Hepatocyte (in vitro differentiated cells): ENCODE measurements around the gene LIPM. TPM values are rescaled to one million over a fixed set of nuclear protein-coding genes. Genes with fewer than 3 reads are reported as not detected.

Source experiments
- DNase-seq: peaks from one replicate; pipeline ENCODE4 v3.0.0-alpha.2; 2016; ENCODE audit warnings: low spot score
- H2AFZ ChIP-seq: fragments of 200-600 bp; sonication (generic); 2 replicates; pipeline ENCODE4 v1.6.0; 2016; ENCODE audit warnings: antibody characterized with exemption, mild to moderate bottlenecking
- H3K27ac ChIP-seq: fragments of 200-600 bp; sonication (generic); 2 replicates; pipeline ENCODE4 v1.5.1; 2016; ENCODE audit warnings: mild to moderate bottlenecking
- H3K27me3 ChIP-seq: fragments of 200-600 bp; sonication (generic); 2 replicates; pipeline ENCODE4 v1.6.1; 2016
- H3K36me3 ChIP-seq: fragments of 200-600 bp; sonication (generic); replicated peaks from 2 replicates; pipeline ENCODE4 v1.5.1; 2016; ENCODE audit warnings: low read depth; ENCODE audit not compliant: insufficient read depth
- H3K4me1 ChIP-seq: fragments of 200-600 bp; sonication (generic); 2 replicates; pipeline ENCODE4 v1.5.1; 2016; ENCODE audit warnings: mild to moderate bottlenecking, moderate library complexity; ENCODE audit not compliant: insufficient read depth
- H3K4me2 ChIP-seq: fragments of 200-600 bp; sonication (generic); 2 replicates; pipeline ENCODE4 v1.6.0; 2016
- H3K4me3 ChIP-seq: fragments of 200-600 bp; sonication (generic); 2 replicates; pipeline ENCODE4 v1.5.1; 2016; ENCODE audit warnings: mild to moderate bottlenecking
- H3K79me2 ChIP-seq: fragments of 200-600 bp; sonication (generic); 2 replicates; pipeline ENCODE4 v1.6.0; 2017; ENCODE audit warnings: mild to moderate bottlenecking
- H3K9me2 ChIP-seq: fragments of 200-600 bp; sonication (generic); replicated peaks from 2 replicates; pipeline ENCODE4 v1.6.0; 2017; ENCODE audit warnings: mild to moderate bottlenecking; ENCODE audit not compliant: insufficient read depth
- H3K9me3 ChIP-seq: fragments of 200-600 bp; sonication (generic); 2 replicates; pipeline ENCODE4 v1.5.1; 2016; ENCODE audit warnings: low read depth, mild to moderate bottlenecking
- H4K20me1 ChIP-seq: fragments of 200-600 bp; sonication (generic); 2 replicates; pipeline ENCODE4 v1.6.0; 2016; ENCODE audit warnings: mild to moderate bottlenecking; ENCODE audit not compliant: insufficient read depth, poor library complexity, severe bottlenecking
- EZH2 ChIP-seq: fragments of 200-600 bp; sonication (generic); IDR thresholded peaks from 2 replicates; pipeline ENCODE4 v1.6.1; 2016; ENCODE audit warnings: antibody characterized with exemption, mild to moderate bottlenecking, borderline replicate concordance
- EZH2phosphoT487 ChIP-seq: fragments of 200-600 bp; sonication (generic); IDR thresholded peaks from one replicate; pipeline ENCODE4 v1.6.1; 2018; ENCODE audit warnings: antibody characterized with exemption, mild to moderate bottlenecking, low read depth, moderate library complexity; ENCODE audit not compliant: unreplicated experiment, severe bottlenecking
- WGBS: methylation state at CpG from one replicate; pipeline ENCODE4 v1.1.6; 2016; ENCODE audit warnings: low lambda C conversion rate; ENCODE audit errors: missing lambda C conversion rate; 5-methylcytosine and 5-hydroxymethylcytosine counted together
- polyA plus RNA-seq: library from polyadenylated mRNA; unstranded; fragments of >200 nt; fragmentation: Nextera tagmentation; extraction: Ambion mirVana; gene quantifications from 2 replicates; pipeline ENCODE4 v1.2.1, GENCODE V29; 2016
- total RNA-seq: library from RNA; depleted of rRNA; stranded (reverse); fragments of >200 nt; gene quantifications from 2 replicates; pipeline ENCODE4 v1.2.3, GENCODE V29; 2014
- TF ChIP-seq, protein P1 (sequence below): fragments of 200-600 bp; sonication (generic); IDR thresholded peaks from 2 replicates; pipeline ENCODE4 v1.5.1; 2016; ENCODE audit warnings: antibody characterized with exemption, mild to moderate bottlenecking; ENCODE audit not compliant: poor library complexity

The LIPM gene
- total and polyA plus RNA-seq, 2 experiments from 2014 or later, result not detected

- Histone ChIP-seq H3K36me3 (no peaks in the 10 kb centered on the region), H3K4me1 (no peaks in the 10 kb centered on the region), H3K9me2 (no peaks in the 10 kb centered on the region), H2AFZ (no peak overlapping the region), H4K20me1 (no peaks in the 10 kb centered on the region), H3K27me3 (no peaks in the 10 kb centered on the region), H3K79me2 (no peaks in the 10 kb centered on the region), H3K27ac (peak overlapping the region; percentile 31), H3K4me2 (no peak overlapping the region), H3K9me3 (no peaks in the 10 kb centered on the region), H3K4me3 (no peak overlapping the region)
- DNase-seq, result no peak
- WGBS, result 80% methylated on average over 3 of the region's 3 CpGs
- TF ChIP-seq EZH2phosphoT487, result no peak
- no peak for TF ChIP-seq EZH2
- TF ChIP-seq, protein P1, sequence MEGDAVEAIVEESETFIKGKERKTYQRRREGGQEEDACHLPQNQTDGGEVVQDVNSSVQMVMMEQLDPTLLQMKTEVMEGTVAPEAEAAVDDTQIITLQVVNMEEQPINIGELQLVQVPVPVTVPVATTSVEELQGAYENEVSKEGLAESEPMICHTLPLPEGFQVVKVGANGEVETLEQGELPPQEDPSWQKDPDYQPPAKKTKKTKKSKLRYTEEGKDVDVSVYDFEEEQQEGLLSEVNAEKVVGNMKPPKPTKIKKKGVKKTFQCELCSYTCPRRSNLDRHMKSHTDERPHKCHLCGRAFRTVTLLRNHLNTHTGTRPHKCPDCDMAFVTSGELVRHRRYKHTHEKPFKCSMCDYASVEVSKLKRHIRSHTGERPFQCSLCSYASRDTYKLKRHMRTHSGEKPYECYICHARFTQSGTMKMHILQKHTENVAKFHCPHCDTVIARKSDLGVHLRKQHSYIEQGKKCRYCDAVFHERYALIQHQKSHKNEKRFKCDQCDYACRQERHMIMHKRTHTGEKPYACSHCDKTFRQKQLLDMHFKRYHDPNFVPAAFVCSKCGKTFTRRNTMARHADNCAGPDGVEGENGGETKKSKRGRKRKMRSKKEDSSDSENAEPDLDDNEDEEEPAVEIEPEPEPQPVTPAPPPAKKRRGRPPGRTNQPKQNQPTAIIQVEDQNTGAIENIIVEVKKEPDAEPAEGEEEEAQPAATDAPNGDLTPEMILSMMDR, result no peak
Measured at GRCh38 chr10:88840104-88840503, 37.6 kb downstream of the LIPM start.

- Histone ChIP-seq H3K27me3 (no peaks in the 10 kb centered on the region), H3K4me1 (no peaks in the 10 kb centered on the region), H3K27ac (peak overlapping the region; percentile 31), H4K20me1 (no peaks in the 10 kb centered on the region), H2AFZ (no peak overlapping the region), H3K9me2 (no peaks in the 10 kb centered on the region), H3K4me2 (no peak overlapping the region), H3K79me2 (no peaks in the 10 kb centered on the region), H3K36me3 (no peaks in the 10 kb centered on the region), H3K9me3 (no peaks in the 10 kb centered on the region), H3K4me3 (no peak overlapping the region)
- 96% methylated on average over 5 of the region's 5 CpGs for WGBS
- DNase-seq, result no peak
- TF ChIP-seq, protein P1, result no peak
- TF ChIP-seq EZH2phosphoT487 (no peak), EZH2 (no peak)
Measured at GRCh38 chr10:88840881-88841280, 38.4 kb downstream of the LIPM start.

DNA sequence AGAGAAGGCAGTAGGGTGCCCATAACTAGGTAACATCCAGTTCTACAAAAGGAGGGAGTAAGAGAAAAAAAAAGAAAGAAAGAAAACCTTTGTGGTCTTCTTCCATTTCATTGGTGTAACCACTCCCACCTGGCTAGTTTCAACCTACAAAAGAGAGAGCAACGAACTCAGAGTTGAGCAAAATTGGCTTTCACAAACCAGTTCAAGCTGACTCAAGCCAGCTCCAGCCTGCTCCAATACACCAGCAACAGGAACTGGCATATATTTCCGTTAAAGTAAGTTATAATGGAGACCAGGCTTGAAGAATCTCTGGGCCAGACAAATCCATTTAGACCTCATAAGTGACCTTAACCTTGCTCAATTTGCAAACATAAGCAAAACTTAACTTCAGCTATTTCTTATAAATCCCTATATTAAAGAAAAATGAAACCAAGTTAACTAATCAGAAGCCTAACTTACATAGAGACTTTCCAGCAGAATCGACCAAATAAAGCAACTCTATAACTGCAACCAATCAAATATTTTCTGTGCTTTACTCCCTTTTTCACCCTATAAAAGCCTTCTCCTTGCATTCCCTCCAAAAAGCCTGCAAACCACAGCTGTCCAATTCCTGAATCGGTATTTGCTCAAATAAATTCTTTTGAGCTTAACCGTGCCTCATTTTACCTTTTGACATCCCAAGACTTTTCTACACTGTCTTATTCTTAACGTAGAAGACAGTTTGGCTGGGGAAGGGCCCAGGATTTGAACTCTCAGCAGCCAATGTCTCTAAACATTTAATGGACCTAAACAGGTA lies 39.0 kb downstream of the LIPM start:
- Histone ChIP-seq H3K36me3 (no peaks in the 10 kb centered on the region), H3K4me3 (no peak overlapping the region), H3K4me1 (no peaks in the 10 kb centered on the region), H3K4me2 (no peak overlapping the region), H3K27ac (peak overlapping the region; percentile 31), H2AFZ (no peak overlapping the region), H3K79me2 (no peaks in the 10 kb centered on the region), H3K9me3 (no peaks in the 10 kb centered on the region), H3K9me2 (no peaks in the 10 kb centered on the region), H4K20me1 (no peaks in the 10 kb centered on the region), H3K27me3 (no peaks in the 10 kb centered on the region)
- DNase-seq, result no peak
- no peak for TF ChIP-seq EZH2phosphoT487
- TF ChIP-seq, protein P1, result no peak
- no peak for TF ChIP-seq EZH2
- WGBS, result 86% methylated on average over 6 of the region's 6 CpGs
